Lower leg skin (tissue), 4 donors: ENCODE measurements around the gene BORCS5. TPM values are rescaled to one million over a fixed set of nuclear protein-coding genes. Genes with fewer than 3 reads are reported as not detected.

Experiments
- DNase-seq, 2 donors: peaks; one replicate each; pipeline ENCODE4 v3.0.0-alpha.2; 2019; ENCODE audit warnings: low spot score in 2 of 2
- H3K4me3 ChIP-seq: fragments of 200-600 bp; sonication (generic); 2 replicates; pipeline ENCODE4 v1.5.1; 2017; ENCODE audit warnings: mild to moderate bottlenecking, low read depth; ENCODE audit not compliant: poor library complexity, severe bottlenecking
- CTCF ChIP-seq, 3 donors: fragments of 450-650 bp; IDR thresholded peaks; one replicate each; pipeline ENCODE4 v1.5.1; 2016; ENCODE audit warnings: antibody characterized with exemption in 3 of 3, mild to moderate bottlenecking in 3 of 3, moderate library complexity in 2 of 3
- POLR2A ChIP-seq, 2 donors: fragments of 450-650 bp; IDR thresholded peaks; one replicate each; pipeline ENCODE4 v1.6.1; 2016 to 2017; ENCODE audit warnings: antibody characterized with exemption in 2 of 2, mild to moderate bottlenecking in 1 of 2, moderate library complexity in 1 of 2
- WGBS, 2 donors: methylation state at CpG; one replicate each; pipeline ENCODE4 v1.1.5; 2018; 5-methylcytosine and 5-hydroxymethylcytosine counted together
- intact Hi-C: fragments of 100-400 bp; cut with DNase I; formaldehyde crosslinking; loops from one replicate; pipeline ENCODE4 v1.15.0; 2023; ENCODE audit warnings: low total_unique reads
- total RNA-seq, 4 donors: library from RNA; depleted of rRNA; stranded (reverse); fragments of >200 nt; gene quantifications; one replicate each; pipeline ENCODE4 v1.1.0, GENCODE V29; 2016

Gene BORCS5
- total RNA-seq, 4 donors from 2014 or later = 5.3 to 13.4 (median 10.1) TPM

GRCh38 chr12:12334367-12335040 lies 22.4 kb upstream of the BORCS5 start:
- DNase-seq = peak in 1 of 2 donors; percentile 87
- no peak overlapping the region for H3K4me3 ChIP-seq
- peak in 1 of 3 donors; percentile 68 for TF ChIP-seq CTCF (IDR thresholded peaks at IDR 0.05)
- no peak for TF ChIP-seq POLR2A (IDR thresholded peaks at IDR 0.05)
- WGBS, 2 donors = 28 to 31% methylated on average over 10 of the region's 10 CpGs
- intact Hi-C loops = loop anchor here (10.0 kb wide), 1 partner anchor 260 kb away; the partner anchor contains the start of gene BCL2L14

DNA sequence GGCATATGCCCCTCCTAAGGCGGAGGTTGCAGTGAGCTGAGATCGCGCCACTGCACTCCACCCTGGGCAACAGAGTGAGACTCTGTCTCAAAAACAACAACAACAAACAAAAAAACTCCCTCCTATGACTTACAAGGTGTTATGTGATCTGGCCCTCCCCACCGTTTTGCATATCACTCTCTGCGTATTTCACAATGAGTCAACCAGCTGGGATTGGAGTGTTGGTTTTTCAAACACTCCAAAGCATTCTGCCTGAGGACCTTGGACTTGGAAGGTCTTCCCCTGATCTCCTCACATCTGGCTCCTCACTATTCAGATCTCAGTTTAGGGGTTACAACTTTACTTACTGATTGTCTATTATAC lies 20.8 kb upstream of the BORCS5 start:
- H3K4me3 ChIP-seq = no peak overlapping the region
- WGBS, 2 donors = 85 to 91% methylated on average over 5 of the region's 5 CpGs
- TF ChIP-seq POLR2A (IDR thresholded peaks at IDR 0.05) (no peak), CTCF (IDR thresholded peaks at IDR 0.05) (no peak)
- DNase-seq = no peak
- intact Hi-C loops = loop anchor here (10.0 kb wide), 1 partner anchor 261 kb away; the partner anchor contains the start of gene BCL2L14

- intact Hi-C loops = loop anchor here (10.0 kb wide), 1 partner anchor 262 kb away; the partner anchor contains the start of gene BCL2L14
- DNase-seq = peak in 1 of 2 donors; percentile 59
- 95% methylated on average over 1 of the region's 1 CpG for WGBS, 2 donors
- TF ChIP-seq POLR2A (IDR thresholded peaks at IDR 0.05) (no peak), CTCF (IDR thresholded peaks at IDR 0.05) (no peak)
- no peak overlapping the region for H3K4me3 ChIP-seq
Measured at GRCh38 chr12:12336511-12336910, 20.4 kb upstream of the BORCS5 start.

GRCh38 chr12:12338527-12339168 lies 18.2 kb upstream of the BORCS5 start:
- no peak overlapping the region for H3K4me3 ChIP-seq
- no peak for TF ChIP-seq POLR2A (IDR thresholded peaks at IDR 0.05)
- TF ChIP-seq CTCF (IDR thresholded peaks at IDR 0.05) = no peak
- WGBS, 2 donors = 80 to 84% methylated on average over 8 of the region's 8 CpGs
- peak in 1 of 2 donors; percentile 60 for DNase-seq
- intact Hi-C loops = loop anchor here (10.0 kb wide), 1 partner anchor 264 kb away; the partner anchor contains the start of gene BCL2L14

DNA sequence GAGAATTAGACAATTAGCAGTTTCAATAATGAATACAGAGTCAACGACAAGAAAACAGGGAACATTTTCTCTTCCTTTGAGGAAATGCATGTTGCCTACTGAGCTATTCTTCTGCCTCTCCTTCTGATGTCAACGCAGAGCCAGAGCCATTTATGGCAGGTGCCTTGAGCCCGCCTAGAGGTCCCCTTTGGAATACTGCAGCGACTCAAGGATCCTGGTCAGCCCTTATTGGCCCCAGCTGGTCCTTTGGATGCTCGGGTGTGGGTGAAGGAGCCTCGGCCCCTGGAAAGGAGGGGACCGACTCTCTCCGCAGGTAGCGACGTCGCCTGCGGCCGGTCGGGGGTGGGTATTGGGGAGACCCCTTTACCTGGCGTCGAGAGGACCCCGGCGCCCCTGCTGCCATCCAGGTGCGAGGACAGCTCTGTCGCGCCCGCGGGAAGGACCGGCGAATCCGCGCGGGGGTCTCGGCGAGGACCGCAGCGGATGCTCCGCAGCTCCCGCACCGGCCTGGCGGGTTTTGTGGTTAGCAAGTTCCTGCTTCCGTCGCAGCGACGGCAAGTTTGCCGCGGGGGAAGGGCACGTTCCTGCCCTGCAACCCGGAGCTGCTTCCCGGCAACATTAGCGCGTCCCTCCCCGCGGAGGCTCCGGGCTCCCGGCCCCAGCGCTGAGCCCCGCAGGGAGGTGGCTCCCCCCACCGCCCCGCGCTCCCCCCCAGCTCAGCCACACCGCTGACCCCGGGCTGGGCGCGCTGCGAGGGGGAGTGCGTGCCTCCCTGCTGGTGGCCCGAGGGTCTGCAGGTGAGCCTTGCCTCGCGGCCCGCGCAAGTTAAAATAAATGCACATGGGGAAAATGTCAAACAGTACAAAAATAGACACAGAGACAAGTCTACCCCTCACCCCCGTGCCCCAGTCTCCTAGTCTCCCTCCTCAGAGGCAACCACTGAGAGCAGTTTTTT lies 6.9 kb upstream of the BORCS5 start, which contains the start of gene MANSC1:
Gene MANSC1 (minus strand): TSS at position 532 of the 955 bp plus-strand sequence. CDS start 6,928 bp downstream, outside the sequence.
- intact Hi-C loops = no loop called here
- TF ChIP-seq CTCF (IDR thresholded peaks at IDR 0.05) (no peak), POLR2A (IDR thresholded peaks at IDR 0.05) (no peak)
- peak; percentile 41 to 92 for DNase-seq
- peak within 1 kb of the TSS; percentile 51 for H3K4me3 ChIP-seq
- 1% methylated on average over 12 to 53 of the region's 68 CpGs for WGBS, 2 donors
